ENCODE measurements around the gene GTPBP2.

GTPBP2 gene

GRCh38 chr6:43572015-43572414 is 57.0 kb downstream of the GTPBP2 start:
- no peak for DNase-seq

- no peak for DNase-seq
Observed at GRCh38 chr6:43570876-43571441, 58.1 kb downstream of the GTPBP2 start.
